GM21447 (cell line): ENCODE results near the gene HSPA12A.

Source experiments
- ATAC-seq: cut with Tn5 transposase; IDR thresholded peaks from one replicate; pipeline ENCODE4 v1.9.1; 2021; ENCODE audit not compliant: unreplicated experiment

HSPA12A gene

DNA sequence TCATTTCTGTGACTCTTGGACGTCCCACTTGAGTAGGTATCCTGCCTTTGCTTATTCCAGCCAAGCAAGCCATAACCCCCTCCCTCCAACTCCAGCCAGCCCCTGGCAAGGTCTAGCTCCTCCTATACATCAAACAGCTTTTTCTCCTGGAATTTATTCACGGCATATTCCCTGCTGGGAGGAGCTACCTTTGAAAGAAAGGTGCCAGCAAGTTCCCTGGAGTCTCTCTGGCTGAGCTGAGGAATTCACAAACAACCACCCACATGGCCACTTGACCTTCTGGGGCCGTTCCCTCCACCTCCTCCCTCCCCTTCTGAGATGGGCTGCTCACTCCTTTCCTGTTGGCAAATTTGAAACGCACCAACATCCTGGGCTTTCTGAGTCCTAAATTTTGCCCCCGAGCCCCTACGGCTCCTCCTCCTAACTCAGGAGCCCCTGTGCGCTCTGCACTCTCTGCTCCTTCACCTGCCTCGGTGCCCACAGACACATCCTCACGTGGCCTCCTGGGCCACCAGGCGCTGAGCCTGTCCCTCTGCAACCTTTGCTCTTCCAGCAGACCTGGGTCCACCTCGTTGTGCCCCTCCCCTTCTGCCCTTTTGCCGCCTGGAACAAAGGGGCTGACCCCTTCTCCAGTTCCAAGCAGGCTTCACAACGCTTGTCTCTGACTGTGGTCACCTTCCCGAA is 48.0 kb downstream of the HSPA12A start:
- no peak for ATAC-seq

DNA sequence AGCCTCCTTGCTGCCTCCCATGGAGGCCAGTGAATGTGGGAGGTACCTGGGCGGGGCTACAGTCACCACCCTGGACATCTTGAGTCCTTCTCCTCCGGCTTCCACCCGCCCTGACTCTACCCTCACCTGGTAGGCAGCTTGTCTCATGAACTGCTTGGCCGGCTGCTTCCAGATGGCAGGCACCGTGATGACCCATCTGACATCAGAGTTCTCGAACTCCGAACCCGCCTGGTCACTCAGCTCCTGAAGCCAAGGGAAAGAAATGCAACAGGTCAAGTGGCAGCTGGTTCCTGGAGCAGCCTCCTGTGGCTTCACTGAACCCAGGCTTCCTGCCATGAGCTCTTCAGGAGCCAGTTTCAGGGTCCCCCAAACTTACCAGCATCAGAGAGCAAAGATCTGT is 50.1 kb downstream of the HSPA12A start:
- no peak for ATAC-seq

DNA sequence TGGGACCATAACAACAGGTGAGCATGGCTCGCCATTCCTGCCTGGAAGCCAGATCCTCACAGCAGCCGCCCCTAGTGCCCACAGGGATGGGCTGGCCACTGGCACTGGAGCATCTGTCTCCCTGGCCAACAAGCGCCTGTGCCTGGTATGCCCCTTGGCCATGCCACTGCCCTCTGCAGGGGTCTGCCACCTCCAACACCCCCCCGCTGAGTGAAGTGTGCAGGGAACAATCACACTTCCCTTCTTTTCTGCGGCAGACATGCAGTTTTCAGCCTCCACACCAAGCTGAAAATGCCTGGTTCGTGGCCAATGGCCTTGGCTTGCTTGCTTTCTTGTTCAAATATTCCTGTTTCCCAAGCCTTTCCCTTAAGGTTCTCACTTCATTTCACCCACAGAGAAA is 50.7 kb downstream of the HSPA12A start:
- no peak for ATAC-seq

DNA sequence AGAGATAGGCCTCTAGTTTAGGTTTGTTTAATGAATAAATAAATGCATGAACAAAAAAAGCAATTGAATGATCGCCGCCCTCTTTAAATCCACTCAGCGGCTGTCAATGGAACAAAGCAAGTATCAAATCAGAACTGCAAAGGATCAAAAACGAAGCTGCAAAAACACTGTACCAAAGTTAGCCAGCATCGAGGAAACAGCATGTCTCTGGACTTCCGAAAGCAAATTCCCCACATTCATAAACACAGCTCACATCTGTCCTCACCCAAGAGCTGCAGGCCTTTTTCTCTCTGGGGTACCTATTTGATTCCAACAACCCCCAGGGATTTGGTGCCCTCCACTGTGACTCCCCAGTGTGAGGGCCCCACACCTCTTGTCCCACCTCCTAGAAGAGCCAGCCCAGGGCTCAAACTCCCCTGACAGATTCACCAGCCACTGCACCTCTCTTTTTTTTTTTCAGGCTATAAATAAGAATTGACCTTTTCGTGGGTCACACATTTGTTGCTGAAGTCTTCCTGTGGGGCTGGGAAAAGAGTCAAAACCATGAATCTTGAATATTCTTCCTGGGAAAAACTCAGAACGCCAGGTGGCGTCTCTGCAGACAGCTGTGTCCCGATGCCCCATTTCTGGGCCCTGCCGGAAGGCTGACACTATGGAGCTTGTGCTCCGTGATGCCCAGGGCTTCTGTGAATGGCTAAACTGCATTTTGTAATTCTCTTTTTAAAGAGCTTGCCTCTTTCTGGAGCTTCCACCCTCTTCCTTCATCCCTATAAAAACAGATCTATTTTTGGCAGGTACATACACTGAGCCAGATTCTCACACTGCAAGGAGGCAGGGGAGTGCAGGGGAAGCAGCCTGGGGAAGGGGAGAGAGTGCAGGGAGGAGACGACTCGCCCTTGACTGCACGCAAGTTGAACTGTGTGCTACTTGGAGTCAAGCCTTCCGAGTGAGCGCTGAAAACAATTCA is 51.7 kb downstream of the HSPA12A start:
- no peak for ATAC-seq

DNA sequence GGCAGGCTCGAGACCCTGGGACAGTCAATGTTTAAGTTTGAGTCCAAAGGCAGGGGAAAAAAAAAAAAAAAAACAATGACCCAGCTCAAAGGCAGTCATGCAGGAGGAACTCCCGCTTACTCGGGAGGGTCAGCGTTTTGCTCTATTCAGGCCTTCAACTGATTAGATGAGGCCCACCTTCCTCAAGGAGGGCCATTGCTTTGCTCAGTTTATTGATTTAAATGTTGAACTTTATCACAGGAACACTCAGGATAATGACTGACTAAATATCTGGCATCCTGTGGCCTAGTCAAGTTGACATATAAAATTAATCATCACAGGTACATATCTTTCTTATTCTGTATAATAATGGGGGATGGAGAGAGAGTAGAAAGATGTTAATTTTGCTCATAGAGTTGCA is 52.6 kb downstream of the HSPA12A start:
- ATAC-seq, result no peak

DNA sequence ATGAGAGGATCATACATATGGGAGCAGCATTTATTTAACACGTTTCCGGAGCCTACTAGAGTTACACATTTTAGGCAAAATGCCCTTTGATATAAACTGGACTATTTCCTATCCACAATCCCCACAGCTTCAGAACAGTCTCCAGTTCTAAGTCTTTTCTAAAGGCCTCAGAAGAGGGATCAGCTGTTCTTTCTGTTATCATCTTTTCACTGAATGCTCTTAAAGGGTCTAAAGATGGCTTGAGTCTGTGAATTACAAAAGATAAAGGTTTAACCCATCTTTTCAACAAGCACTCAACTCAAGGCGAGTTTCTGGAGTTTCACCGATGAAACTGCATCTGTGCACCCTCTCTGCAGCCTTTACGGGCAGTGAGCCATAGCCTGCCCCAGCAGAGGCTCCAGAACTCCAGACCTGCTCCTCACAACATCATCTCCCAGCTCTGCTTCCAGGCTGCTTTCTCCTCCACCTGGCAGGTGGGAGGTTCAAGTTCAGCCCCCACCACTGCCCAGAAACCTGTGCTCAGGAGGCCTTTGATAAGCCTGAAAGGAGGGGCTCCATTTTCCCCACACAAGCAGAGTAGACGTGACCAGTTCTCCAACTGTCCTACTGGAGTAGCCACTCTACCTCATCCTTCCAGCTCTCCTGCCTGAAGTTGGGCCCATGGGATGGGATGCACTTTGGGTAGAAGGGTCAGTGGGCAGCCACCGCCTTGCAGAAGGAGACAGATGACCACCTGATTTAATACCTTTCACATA is 53.4 kb downstream of the HSPA12A start:
- no peak for ATAC-seq

DNA sequence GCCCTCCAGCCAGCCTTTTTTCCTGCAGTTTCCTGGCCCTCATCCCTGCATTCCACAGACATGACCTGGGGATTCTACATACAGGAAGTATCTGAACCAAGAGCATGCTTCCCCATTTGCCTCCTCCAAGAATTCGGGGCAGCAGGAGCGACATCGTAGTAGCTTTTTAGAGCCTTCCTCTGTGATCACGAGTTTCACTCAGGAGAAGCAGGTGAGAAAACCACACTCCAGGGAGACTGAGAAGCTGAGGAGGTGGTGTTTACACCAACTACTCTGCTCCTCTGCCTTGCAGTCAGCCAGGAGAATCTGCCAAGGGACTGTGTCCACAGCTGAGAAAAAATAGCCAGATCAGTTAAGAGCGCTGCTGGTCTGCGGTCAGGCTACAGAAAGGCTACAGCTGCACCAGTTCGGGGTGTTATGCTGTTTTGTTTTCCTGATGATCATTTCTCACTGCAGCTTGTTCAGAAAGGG is 54.1 kb downstream of the HSPA12A start:
- no peak for ATAC-seq

DNA sequence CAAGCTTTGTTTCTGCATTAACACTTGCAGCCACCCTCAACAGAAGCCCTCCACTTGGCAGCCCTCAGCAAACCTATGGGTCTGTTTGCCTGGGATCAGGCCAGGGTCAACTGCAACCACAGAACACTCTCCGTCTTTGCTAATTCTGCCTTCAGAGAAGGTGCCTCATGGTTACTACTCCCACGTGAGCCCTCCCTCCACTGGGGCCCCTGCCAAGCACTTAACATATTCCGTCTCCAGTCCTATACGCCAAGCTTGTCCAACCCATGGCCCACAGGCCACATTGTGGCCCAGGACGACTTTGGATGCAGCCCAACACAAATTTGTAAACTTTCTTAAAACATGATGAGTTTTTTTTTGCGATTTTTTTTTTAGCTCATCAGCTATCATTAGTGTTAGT is 54.7 kb downstream of the HSPA12A start:
- ATAC-seq, result no peak

DNA sequence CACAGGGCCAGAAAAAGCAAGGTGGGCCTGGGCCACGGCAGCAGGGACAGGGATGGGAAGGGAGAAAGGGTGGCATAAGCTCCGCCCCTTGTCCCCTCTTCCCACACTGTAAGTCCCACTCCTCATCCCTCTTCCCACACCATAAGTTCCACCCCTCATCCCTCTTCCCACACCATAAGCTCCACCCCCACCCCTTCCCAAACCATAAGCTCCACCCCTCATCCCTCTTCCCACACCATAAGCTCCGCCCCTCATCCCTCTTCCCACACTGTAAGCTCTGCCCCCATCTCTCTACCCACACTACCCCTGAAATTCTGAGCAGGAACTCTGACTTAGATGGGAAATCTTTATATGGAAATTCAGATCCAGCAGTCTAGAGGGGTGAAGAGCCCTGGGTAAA is 55.7 kb downstream of the HSPA12A start:
- no peak for ATAC-seq

DNA sequence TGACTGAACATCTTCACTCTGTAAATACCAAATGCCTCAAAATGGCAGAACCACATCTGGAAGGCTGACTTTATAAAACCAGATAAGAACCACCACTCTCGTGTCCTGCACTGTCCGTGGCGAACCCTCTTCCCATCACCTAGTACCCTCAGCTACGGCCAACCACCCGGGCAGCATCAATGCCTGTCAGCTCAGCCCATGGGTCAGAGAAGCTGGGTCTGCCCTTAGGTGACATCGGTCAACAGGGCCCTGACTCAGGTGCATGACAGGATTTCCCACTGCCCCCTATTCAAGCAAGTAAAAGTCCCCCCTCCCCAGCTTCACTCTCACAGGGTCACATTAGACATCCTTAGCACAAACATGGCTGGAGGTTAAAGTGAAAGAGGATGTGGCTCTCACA is 56.6 kb downstream of the HSPA12A start:
- ATAC-seq, result no peak

DNA sequence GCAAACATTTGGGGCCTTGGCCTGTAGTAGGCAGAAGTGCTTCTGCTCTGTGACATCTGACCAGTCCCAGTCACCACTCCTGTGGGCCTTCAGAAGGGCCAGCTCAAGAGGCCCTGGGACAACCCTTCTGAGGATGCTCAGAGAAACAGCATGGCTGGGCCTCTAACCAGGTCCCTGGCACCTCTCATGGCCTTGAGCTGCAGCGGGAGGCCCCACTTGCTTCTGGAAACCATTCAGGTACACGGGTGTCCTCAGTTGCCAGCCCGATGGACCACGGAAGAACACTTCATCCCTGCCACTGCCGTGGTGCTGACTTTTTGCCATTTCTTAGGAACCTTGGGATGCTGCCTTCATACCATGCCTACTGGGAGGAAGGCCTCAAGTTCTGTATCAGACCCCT is 57.6 kb downstream of the HSPA12A start:
- ATAC-seq, result no peak

DNA sequence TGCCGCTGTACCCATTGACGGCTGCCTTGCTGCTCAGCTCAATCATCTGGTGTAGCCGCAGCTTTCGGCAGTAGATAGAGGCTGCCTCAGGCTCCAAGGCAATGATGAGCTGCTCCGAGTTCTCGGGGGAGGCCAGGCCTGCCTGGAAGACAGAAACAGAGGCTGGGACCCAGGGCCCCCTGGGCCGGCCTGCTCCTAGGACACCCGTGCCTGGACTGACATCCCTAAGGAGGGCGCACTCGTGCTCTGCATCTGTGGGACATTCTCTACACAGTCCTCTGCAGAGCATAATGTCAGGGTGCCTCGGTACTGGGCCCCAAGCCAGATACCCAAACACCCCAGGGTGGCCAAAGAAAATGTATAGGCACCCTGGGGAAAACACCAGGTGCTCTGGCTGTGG is 58.5 kb downstream of the HSPA12A start:
- ATAC-seq, result no peak

DNA sequence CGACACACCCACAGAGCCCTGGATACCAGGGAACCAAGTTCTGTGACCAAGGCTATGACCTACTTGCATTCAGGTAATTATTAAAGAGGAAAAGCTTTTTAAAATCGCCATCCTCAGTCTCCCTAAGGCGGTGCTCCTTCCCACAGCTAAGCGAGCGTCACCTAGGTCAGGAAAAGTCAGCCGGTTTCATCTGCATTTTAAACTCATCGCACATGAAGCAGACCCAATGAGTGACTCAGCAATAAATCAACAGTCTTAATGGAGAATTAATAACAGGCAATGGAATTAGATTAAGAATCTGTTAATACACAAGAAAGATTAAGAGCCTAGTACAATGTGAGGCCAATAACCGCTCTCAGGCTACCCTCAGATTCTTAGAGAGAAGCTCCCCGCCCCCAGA is 59.2 kb downstream of the HSPA12A start:
- no peak for ATAC-seq

DNA sequence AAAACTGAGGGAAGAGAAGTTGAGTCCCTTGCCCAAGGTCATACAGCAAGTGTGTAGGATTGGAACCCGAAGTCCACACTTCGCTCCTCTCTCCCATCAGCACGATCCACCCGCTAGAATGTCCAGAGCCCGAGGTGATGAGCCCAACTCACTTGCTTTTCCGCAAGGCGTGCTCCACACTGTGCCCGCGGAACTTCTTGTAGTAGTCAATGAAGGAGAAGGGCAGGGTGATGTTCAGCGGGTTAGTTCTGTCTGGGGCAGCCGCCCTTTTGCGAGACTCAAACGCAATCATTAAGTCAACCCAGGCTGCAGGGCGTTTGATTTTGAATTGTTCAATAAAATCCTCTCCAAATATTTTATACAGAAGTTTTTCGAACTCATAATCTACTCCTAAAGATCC is 63.0 kb downstream of the HSPA12A start:
- no peak for ATAC-seq

DNA sequence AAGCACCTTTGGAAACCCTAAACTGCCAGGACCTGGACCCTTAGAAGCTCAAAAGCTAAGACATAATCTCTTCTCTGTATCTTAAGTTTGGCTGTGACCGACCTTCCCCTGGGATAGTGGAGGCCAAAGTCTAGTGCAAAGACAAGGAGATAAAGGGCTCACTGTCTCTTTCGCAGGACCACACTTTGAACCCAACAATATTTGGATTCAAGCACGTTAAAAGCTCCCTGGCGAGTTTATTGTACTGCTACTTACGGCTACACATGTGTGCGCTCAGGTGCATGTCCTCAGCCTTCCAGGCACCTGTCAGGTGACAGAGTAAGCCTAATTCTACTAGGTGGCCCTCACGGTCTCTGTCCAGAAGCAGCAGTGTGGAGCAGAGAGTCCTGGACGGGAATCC is 65.7 kb downstream of the HSPA12A start:
- no peak for ATAC-seq

DNA sequence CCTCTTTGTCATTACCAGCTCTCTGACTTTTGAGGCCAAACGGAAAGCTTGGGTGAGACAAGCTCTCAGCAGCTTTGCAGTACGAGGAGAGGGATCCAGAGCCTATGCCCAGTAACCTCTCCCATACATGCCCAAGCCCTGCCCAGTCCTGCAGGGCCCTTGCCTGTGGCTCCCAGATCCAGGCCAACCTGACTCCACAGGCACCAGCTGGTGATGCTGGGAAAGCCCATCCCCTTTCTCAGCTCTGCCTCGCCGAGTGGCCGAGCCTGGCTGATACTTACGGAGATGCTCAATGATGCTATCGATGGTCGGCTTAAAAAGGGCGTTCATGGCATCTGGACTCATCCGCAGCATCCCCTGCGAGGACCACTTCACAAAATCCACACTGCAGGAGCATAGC is 66.2 kb downstream of the HSPA12A start:
- ATAC-seq, result no peak

DNA sequence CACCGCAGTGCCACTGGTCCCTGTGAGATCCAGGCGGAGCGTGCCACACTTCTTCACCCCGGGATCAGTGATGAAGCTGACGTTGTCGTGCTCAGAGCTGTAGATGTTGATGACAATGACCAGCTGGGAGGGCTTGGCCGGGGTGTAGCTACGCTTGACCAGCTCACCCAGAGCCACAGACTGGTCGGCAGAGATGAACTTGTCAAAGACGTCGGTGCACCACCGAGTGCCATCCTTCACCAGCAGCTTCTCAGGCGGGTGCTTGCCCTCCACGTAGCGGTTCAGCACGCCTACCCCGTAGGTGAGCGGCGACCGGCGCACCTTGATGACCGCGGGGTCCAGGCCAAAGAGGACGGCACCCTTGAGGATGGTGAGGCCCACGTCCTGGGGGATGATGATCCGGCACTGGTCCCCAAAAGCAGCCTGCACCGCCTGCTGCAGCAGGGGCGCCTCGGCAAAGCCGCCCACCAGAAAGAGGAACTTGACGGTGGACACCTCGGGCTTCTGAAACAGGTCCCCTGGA is 67.4 kb downstream of the HSPA12A start:
- no peak for ATAC-seq

DNA sequence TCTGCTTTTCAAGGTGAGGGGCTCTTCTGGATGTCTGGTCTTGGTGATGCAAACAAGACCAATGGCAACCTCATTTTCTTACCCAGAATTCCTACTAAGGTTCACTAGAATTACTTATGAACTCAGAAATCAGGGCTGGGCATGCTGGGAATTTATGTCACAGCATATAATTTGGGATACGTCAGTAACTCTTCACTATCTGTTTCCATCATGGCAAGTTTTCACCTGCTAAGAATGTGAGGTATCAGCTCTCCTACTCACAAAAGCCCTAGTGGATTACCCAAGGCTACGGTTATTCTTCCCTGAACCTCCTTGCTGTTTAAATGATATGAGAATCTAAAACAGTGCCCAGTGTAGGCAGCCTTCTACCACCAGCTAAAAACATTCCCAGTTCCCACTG is 68.5 kb downstream of the HSPA12A start:
- no peak for ATAC-seq

DNA sequence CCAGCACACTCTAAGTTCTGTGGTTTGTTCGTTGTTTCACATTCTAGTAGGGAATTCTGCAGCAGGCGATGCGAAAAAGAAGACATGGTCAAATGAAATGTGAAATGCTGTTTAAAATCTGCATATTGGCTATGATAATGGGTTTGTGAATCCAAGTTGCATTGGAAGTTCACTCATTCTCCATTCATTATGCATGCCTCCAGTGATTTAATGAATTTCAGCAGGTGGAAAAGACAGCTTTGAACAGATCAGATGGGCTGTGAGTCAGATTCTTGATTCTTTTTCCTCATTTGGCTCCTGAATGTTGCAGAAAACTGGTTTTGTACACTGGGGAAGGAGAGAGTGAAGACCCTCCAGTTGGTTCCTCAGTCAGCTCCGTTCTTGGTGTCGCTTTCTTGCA is 69.5 kb downstream of the HSPA12A start:
- no peak for ATAC-seq

DNA sequence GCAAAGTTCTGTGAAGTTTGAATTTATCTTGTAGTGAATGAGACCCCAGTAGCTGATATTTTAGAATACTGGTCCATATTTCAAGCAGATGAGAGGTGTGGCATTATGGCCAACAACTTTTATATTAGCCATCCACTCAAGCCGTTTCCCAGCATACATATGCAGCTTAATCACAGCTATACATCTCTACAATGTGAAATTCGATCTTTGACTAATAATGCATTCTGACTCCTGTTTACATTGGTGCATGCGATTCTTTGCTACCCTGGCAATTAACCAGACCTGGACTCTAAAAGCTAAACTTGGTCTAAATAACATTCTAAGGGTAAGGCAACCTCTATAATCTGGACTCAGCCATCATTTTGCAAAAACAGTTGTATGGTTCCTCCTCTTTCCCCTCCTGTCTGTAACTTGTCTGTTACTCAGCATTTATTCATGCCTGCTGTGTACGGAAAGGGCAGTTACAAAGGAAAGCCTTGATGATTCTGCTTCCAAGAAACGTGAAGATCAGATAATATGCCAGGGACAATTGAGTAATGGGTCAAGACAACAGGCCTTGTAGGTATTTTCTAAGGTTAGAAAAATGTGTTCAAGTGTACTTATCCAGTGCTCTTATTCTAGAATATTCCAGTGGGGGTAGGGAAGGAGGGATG is 71.0 kb downstream of the HSPA12A start:
- ATAC-seq, result no peak

DNA sequence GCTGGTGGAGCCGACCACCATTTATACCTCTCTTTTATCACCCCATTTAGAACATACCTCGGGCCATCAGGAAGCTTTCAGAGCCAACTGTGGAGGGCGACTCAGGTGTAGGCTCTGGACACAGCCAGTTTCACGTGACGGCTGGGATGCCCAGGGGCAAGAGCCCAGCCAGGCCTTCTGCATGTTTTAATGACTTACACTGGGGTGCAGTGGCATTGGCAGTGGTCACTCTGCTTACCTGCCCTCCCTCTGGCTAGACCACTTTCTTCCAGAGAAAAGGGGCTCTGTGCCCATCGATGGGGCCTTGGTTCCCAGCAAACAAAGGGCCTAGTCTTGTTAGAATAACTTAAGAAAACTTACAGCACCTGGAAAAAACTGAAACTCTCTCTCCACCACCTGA is 71.7 kb downstream of the HSPA12A start:
- ATAC-seq, result no peak
